OCI-LY3 (cell line): ENCODE results near the gene MGAT4C.

ENCODE experiments used
- CTCF ChIP-seq: fragments of 200-600, 300-600 bp; sonication (generic); IDR thresholded peaks from 2 replicates; pipeline ENCODE4 v1.5.1; 2014; ENCODE audit warnings: antibody characterized with exemption, low read length, low read depth
- EZH2phosphoT487 ChIP-seq: fragments of 200-600 bp; shearing (Covaris generic); IDR thresholded peaks from 2 replicates; pipeline ENCODE4 v1.6.1; 2018; ENCODE audit warnings: antibody characterized with exemption, mixed run types, low read depth

GRCh38 chr12:86261578-86261977, 5.4 kb upstream of the MGAT4C start:
- TF ChIP-seq CTCF (no peak), EZH2phosphoT487 (no peak)
